GM08714 (cell line): ENCODE data around the gene JOSD2.

Source experiments
- H3K4me3 ChIP-seq: fragments of 200-500 bp; sonication (Bioruptor generic); 2 replicates; pipeline ENCODE4 v1.5.1; 2014; ENCODE audit warnings: mild to moderate bottlenecking, low read length, inconsistent platforms
- ZNF274 ChIP-seq: IDR thresholded peaks from 2 replicates; pipeline ENCODE4 v1.6.1; 2012; ENCODE audit warnings: mild to moderate bottlenecking, low read depth, low read length

JOSD2 gene

GRCh38 chr19:50498219-50499056 lies 12.6 kb downstream of the JOSD2 start:
- H3K4me3 ChIP-seq = no peak overlapping the region
- TF ChIP-seq ZNF274 = no peak

GRCh38 chr19:50497022-50497405 lies 14.0 kb downstream of the JOSD2 start:
- TF ChIP-seq ZNF274 = no peak
- no peak overlapping the region for H3K4me3 ChIP-seq

- H3K4me3 ChIP-seq = no peak overlapping the region
- no peak for TF ChIP-seq ZNF274
Measured at GRCh38 chr19:50496189-50497021, 14.6 kb downstream of the JOSD2 start.

GRCh38 chr19:50495020-50495531 lies 15.9 kb downstream of the JOSD2 start:
- H3K4me3 ChIP-seq = no peak overlapping the region
- no peak for TF ChIP-seq ZNF274

GRCh38 chr19:50494186-50495019 lies 16.6 kb downstream of the JOSD2 start:
- H3K4me3 ChIP-seq = no peak overlapping the region
- no peak for TF ChIP-seq ZNF274

- no peak overlapping the region for H3K4me3 ChIP-seq
- TF ChIP-seq ZNF274 = no peak
Measured at GRCh38 chr19:50493171-50493570, 17.8 kb downstream of the JOSD2 start.

- no peak for TF ChIP-seq ZNF274
- H3K4me3 ChIP-seq = no peak overlapping the region
Measured at GRCh38 chr19:50492303-50493052, 18.5 kb downstream of the JOSD2 start.

- TF ChIP-seq ZNF274 = no peak
- no peak overlapping the region for H3K4me3 ChIP-seq
Measured at GRCh38 chr19:50490991-50491472, 20.0 kb downstream of the JOSD2 start.

- TF ChIP-seq ZNF274 = no peak
- H3K4me3 ChIP-seq = no peak overlapping the region
Measured at GRCh38 chr19:50490411-50490811, 20.6 kb downstream of the JOSD2 start.

- H3K4me3 ChIP-seq = no peak overlapping the region
- TF ChIP-seq ZNF274 = no peak
Measured at GRCh38 chr19:50489461-50490011, 21.5 kb downstream of the JOSD2 start.

- H3K4me3 ChIP-seq = no peak overlapping the region
Measured at GRCh38 chr19:50488389-50489194, 22.4 kb downstream of the JOSD2 start.

More at GRCh38 chr19:50488389-50489194, 22.4 kb downstream of the JOSD2 start:
- TF ChIP-seq ZNF274 = no peak
